ENCODE measurements around the gene RBM20. TPM values are rescaled to one million over a fixed set of nuclear protein-coding genes. Genes with fewer than 3 reads are reported as not detected.

RBM20 gene
- total and polyA plus RNA-seq, 2 of the 13 experiments (the other 11 are each of a cell fraction or from before 2014, with no cell fraction given) = 0.02 to 0.22 TPM

GRCh38 chr10:110757586-110757985, 113.5 kb downstream of the RBM20 start:
- Histone ChIP-seq H3K27ac (ENCODE audit: extremely low read length, insufficient read depth, low read length) (no peak overlapping the region), H3K79me2 (ENCODE audit: insufficient read depth, low read length) (no peaks in the 10 kb centered on the region), H2AFZ (ENCODE audit: low read length) (no peak overlapping the region), H3K4me2 (ENCODE audit: low read depth, low read length) (no peak overlapping the region), H3K36me3 (replicated peaks in 1 of 2; ENCODE audit: control insufficient read depth in 1 of 2, insufficient read depth in 2 of 2, low read length in 2 of 2) (no peaks in the 10 kb centered on the region), H3K9me3 (ENCODE audit: low read length) (no peaks in the 10 kb centered on the region), H4K20me1 (ENCODE audit: insufficient read depth, low read length) (no peaks in the 10 kb centered on the region), H3K4me3 (replicated peaks in 1 of 3; ENCODE audit: insufficient read depth in 1 of 3, low read depth in 2 of 3, low read length in 3 of 3) (no peak overlapping the region), H3K9ac (ENCODE audit: insufficient read depth, low read depth, low read length) (no peak overlapping the region), H3K4me1 (ENCODE audit: insufficient read depth, low read length) (no peaks in the 10 kb centered on the region), H3K27me3 (ENCODE audit: control insufficient read depth in 1 of 2, insufficient read depth in 2 of 2, low read length in 2 of 2) (no peaks in the 10 kb centered on the region; a peak in 1 of 5 replicates)
- DNase-seq (ENCODE audit: low spot score) = no peak
- intact Hi-C loops (cut with micrococcal nuclease; ENCODE audit: unreplicated experiment) = no loop called here
- BruUV-seq (replicated peaks) = no TSS peak
- TF ChIP-seq CCDC6 (CRISPR knock-in tag; IDR thresholded peaks at IDR 0.05) (no peak), FOSL2 (CRISPR knock-in tag; IDR thresholded peaks at IDR 0.05) (no peak), ZNF839 (CRISPR knock-in tag; IDR thresholded peaks at IDR 0.05; ENCODE audit: borderline replicate concordance) (no peak), KIAA2018 (CRISPR knock-in tag; IDR thresholded peaks at IDR 0.05; ENCODE audit: borderline replicate concordance) (no peak), CENPX (CRISPR knock-in tag; IDR thresholded peaks at IDR 0.05) (no peak), BCLAF1 (IDR thresholded peaks at IDR 0.05) (no peak), ATF1 (CRISPR knock-in tag; IDR thresholded peaks at IDR 0.05) (no peak), ZNF615 (CRISPR knock-in tag; IDR thresholded peaks at IDR 0.05; ENCODE audit: borderline replicate concordance) (no peak), KDM4B (CRISPR knock-in tag; IDR thresholded peaks at IDR 0.05) (no peak), NR2F2 (IDR thresholded peaks at IDR 0.05; ENCODE audit: borderline replicate concordance, low read depth) (no peak), SP140L (CRISPR knock-in tag; IDR thresholded peaks at IDR 0.05; ENCODE audit: borderline replicate concordance) (no peak), ZGPAT (CRISPR knock-in tag; IDR thresholded peaks at IDR 0.05) (no peak)
- ATAC-seq = no peak
- ChIA-PET CTCF (ENCODE audit: low intra/inter-chr PET ratio, low total read pairs) (no interaction called here), POLR2A (no interaction called here)
- in situ Hi-C loops (cut with HindIII; ENCODE audit: extremely low pct_ligation_motif_present, low pct_unique_long_range_greater_than_20kb) = no loop called here
- WGBS (ENCODE audit: low lambda C conversion rate) = 0% methylated on average over 1 of the region's 1 CpG
- FAIRE-seq = no peak
